HepG2 (cell line): ENCODE results near the gene CPT1A. TPM values are rescaled to one million over a fixed set of nuclear protein-coding genes. Genes with fewer than 3 reads are reported as not detected.

Experiments
- ATAC-seq: fragments of 200-7000 bp; cut with Tn5 transposase; 3 replicates; pipeline ENCODE4 v1.9.1; 2020; ENCODE audit warnings: mild to moderate bottlenecking, moderate library complexity
- BruUV-seq: library from RNA; stranded (reverse); fragments of 400-500 nt; replicated peaks from 2 replicates; lab custom pipeline; 2021; lab: Mats Ljungman, UMichigan
- CTCF ChIA-PET: fragments of 300-600 bp; formaldehyde crosslinking; extraction: SDS; loops from one replicate; lab custom pipeline; 2021; ENCODE audit warnings: low total read pairs, inconsistent platforms, low intra/inter-chr PET ratio; lab: Yijun Ruan, JAX
- POLR2A ChIA-PET: fragments of 350-600 bp; sonication (Branson Sonifier 250); formaldehyde crosslinking; loops from one replicate; lab custom pipeline; 2020; ENCODE audit warnings: antibody characterized with exemption, inconsistent platforms; lab: Yijun Ruan, JAX
- DNase-seq: peaks from one replicate; pipeline ENCODE4 v3.0.0-alpha.2; 2015; ENCODE audit warnings: low spot score
- FAIRE-seq: peaks from 3 replicates; lab custom pipeline; 2011; peaks lifted over from hg19 to GRCh38; lab: Jason Lieb, UNC
- H2AFZ ChIP-seq: one replicate; pipeline ENCODE4 v1.6.1; 2011; ENCODE audit warnings: low read length, inconsistent platforms
- H3K27ac ChIP-seq: fragments of 300-600 bp; 3 replicates; pipeline ENCODE4 v1.8.0; 2011; ENCODE audit warnings: mixed run types, mild to moderate bottlenecking, mixed read lengths, low read length, inconsistent platforms; ENCODE audit not compliant: insufficient read depth; ENCODE audit errors: extremely low read length
- H3K27me3 ChIP-seq, 2 experiments: fragments of 200-600 bp in 1 of 2; 2 replicates in 1 of 2; 3 replicates in 1 of 2; pipeline versions ENCODE4 v1.6.0 to v1.8.0; 2011; ENCODE audit warnings: low read length in 2 of 2, mild to moderate bottlenecking in 2 of 2, moderate library complexity in 2 of 2, inconsistent platforms in 1 of 2; ENCODE audit not compliant: insufficient read depth in 2 of 2, control insufficient read depth in 1 of 2
- H3K36me3 ChIP-seq, 2 experiments: fragments of 200-600 bp in 1 of 2; replicated peaks in 1 of 2; 2 replicates in 1 of 2; 3 replicates in 1 of 2; pipeline versions ENCODE4 v1.5.1 to v1.8.0; 2011; ENCODE audit warnings: low read length in 2 of 2, inconsistent platforms in 1 of 2; ENCODE audit not compliant: insufficient read depth in 2 of 2, control insufficient read depth in 1 of 2
- H3K4me1 ChIP-seq: 2 replicates; pipeline ENCODE4 v1.5.1; 2012; ENCODE audit warnings: low read length, inconsistent platforms; ENCODE audit not compliant: insufficient read depth
- H3K4me2 ChIP-seq: 2 replicates; pipeline ENCODE4 v1.6.0; 2011; ENCODE audit warnings: low read depth, low read length, inconsistent platforms
- H3K4me3 ChIP-seq, 3 experiments: fragments of 200-600 bp in 1 of 3; sonication (generic), shearing (Covaris generic) in 1 of 3; replicated peaks in 1 of 3; 2 replicates each; pipeline ENCODE4 v1.5.1; 2011 to 2016; ENCODE audit warnings: low read length in 3 of 3, inconsistent platforms in 2 of 3, low read depth in 2 of 3, mild to moderate bottlenecking in 2 of 3, control low read depth in 1 of 3, mixed read lengths in 1 of 3; ENCODE audit not compliant: insufficient read depth in 1 of 3
- H3K79me2 ChIP-seq: one replicate; pipeline ENCODE4 v1.6.1; 2011; ENCODE audit warnings: low read length, inconsistent platforms; ENCODE audit not compliant: insufficient read depth
- H3K9ac ChIP-seq: 2 replicates; pipeline ENCODE4 v1.6.0; 2011; ENCODE audit warnings: mild to moderate bottlenecking, low read depth, low read length, inconsistent platforms; ENCODE audit not compliant: insufficient read depth
- H3K9me3 ChIP-seq: 2 replicates; pipeline ENCODE4 v1.5.1; 2012; ENCODE audit warnings: mild to moderate bottlenecking, low read length
- H4K20me1 ChIP-seq: 2 replicates; pipeline ENCODE4 v1.6.0; 2011; ENCODE audit warnings: inconsistent platforms, mild to moderate bottlenecking, low read length, moderate library complexity; ENCODE audit not compliant: insufficient read depth
- ADNP ChIP-seq: sonication (generic); formaldehyde crosslinking; IDR thresholded peaks from 2 replicates; pipeline ENCODE4 v1.4.0; 2020; ENCODE audit warnings: missing genetic modification reagents
- ESRRA ChIP-seq: sonication (generic); formaldehyde crosslinking; IDR thresholded peaks from 2 replicates; pipeline ENCODE4 v1.5.1; 2020; ENCODE audit warnings: mild to moderate bottlenecking, low read depth, missing genetic modification reagents
- ETV6 ChIP-seq: sonication (generic); formaldehyde crosslinking; conservative IDR thresholded peaks from 2 replicates; pipeline ENCODE4 v1.4.0; 2020; ENCODE audit warnings: missing genetic modification reagents
- FOXO1 ChIP-seq: sonication (generic); formaldehyde crosslinking; IDR thresholded peaks from 2 replicates; pipeline ENCODE4 v1.4.0; 2020; ENCODE audit warnings: missing genetic modification reagents
- GTF2F1 ChIP-seq: fragments of 150-350 bp; IDR thresholded peaks from 2 replicates; pipeline ENCODE4 v1.6.1; 2014; ENCODE audit warnings: low read length
- KDM4B ChIP-seq: sonication (generic); formaldehyde crosslinking; IDR thresholded peaks from 2 replicates; pipeline ENCODE4 v1.4.0; 2020; ENCODE audit warnings: missing genetic modification reagents
- KLF6 ChIP-seq: IDR thresholded peaks from 2 replicates; pipeline ENCODE4 v1.8.0; 2016; ENCODE audit warnings: missing biosample characterization, missing genetic modification reagents
- KMT2A ChIP-seq: sonication (generic); formaldehyde crosslinking; IDR thresholded peaks from 2 replicates; pipeline ENCODE4 v1.4.0; 2020; ENCODE audit warnings: missing genetic modification reagents
- MTA3 ChIP-seq: sonication (generic); formaldehyde crosslinking; IDR thresholded peaks from 2 replicates; pipeline ENCODE4 v1.4.0; 2020; ENCODE audit warnings: missing genetic modification reagents
- PHB2 ChIP-seq: fragments of 450-650 bp; IDR thresholded peaks from 2 replicates; pipeline ENCODE4 v1.6.1; 2018; ENCODE audit not compliant: partially characterized antibody
- POGZ ChIP-seq: sonication (generic); formaldehyde crosslinking; IDR thresholded peaks from 2 replicates; pipeline ENCODE4 v1.4.0; 2020; ENCODE audit warnings: mild to moderate bottlenecking, missing genetic modification reagents
- PPARG ChIP-seq: conservative IDR thresholded peaks from 2 replicates; pipeline ENCODE4 v1.6.1; 2016; ENCODE audit warnings: missing biosample characterization, missing genetic modification reagents
- RFX5 ChIP-seq: IDR thresholded peaks from 2 replicates; pipeline ENCODE4 v1.6.1; 2011; ENCODE audit warnings: low read depth, low read length, improper control_type of control experiment
- SIN3A ChIP-seq: IDR thresholded peaks from 2 replicates; pipeline ENCODE4 v1.6.1; 2011; ENCODE audit warnings: low read depth, mild to moderate bottlenecking, control low read depth, low read length, borderline replicate concordance
- TCF7L2 ChIP-seq: IDR thresholded peaks from 2 replicates; pipeline ENCODE4 v1.6.1; 2011; ENCODE audit warnings: mild to moderate bottlenecking, low read depth, low read length, moderate library complexity
- ZNF251 ChIP-seq: sonication (generic); formaldehyde crosslinking; IDR thresholded peaks from 2 replicates; pipeline ENCODE4 v1.9.0; 2021; ENCODE audit warnings: mild to moderate bottlenecking, missing genetic modification reagents
- ZNF350 ChIP-seq: sonication (generic); formaldehyde crosslinking; IDR thresholded peaks from 2 replicates; pipeline ENCODE4 v1.4.0; 2020; ENCODE audit warnings: mild to moderate bottlenecking, low read depth, missing genetic modification reagents, borderline replicate concordance
- ZNF430 ChIP-seq: sonication (generic); formaldehyde crosslinking; IDR thresholded peaks from 2 replicates; pipeline ENCODE4 v1.9.0; 2021; ENCODE audit warnings: mild to moderate bottlenecking, missing genetic modification reagents
- ZNF432 ChIP-seq: sonication (generic); formaldehyde crosslinking; IDR thresholded peaks from 2 replicates; pipeline ENCODE4 v1.5.0; 2020; ENCODE audit warnings: missing genetic modification reagents, mild to moderate bottlenecking, borderline replicate concordance
- ZNF547 ChIP-seq: sonication (generic); formaldehyde crosslinking; IDR thresholded peaks from 2 replicates; pipeline ENCODE4 v1.5.1; 2020; ENCODE audit warnings: mild to moderate bottlenecking, missing genetic modification reagents
- ZNF644 ChIP-seq: IDR thresholded peaks from 2 replicates; pipeline ENCODE4 v1.6.1; 2016; ENCODE audit warnings: low read depth
- ZNF720 ChIP-seq: sonication (generic); formaldehyde crosslinking; IDR thresholded peaks from 2 replicates; pipeline ENCODE4 v1.4.0; 2020; ENCODE audit warnings: missing genetic modification reagents
- ZNF780A ChIP-seq: sonication (generic); formaldehyde crosslinking; IDR thresholded peaks from 2 replicates; pipeline ENCODE4 v1.8.0; 2022; ENCODE audit warnings: mild to moderate bottlenecking, missing genetic modification reagents, moderate library complexity
- WGBS: methylation state at CpG from one replicate; pipeline ENCODE4 v1.1.6; 2017; ENCODE audit warnings: low lambda C conversion rate; 5-methylcytosine and 5-hydroxymethylcytosine counted together
- in situ Hi-C: cut with HindIII; loops from 2 replicates; pipeline ENCODE4 v1.10.0; 2017; ENCODE audit warnings: low pct_unique_long_range_greater_than_20kb; ENCODE audit not compliant: extremely low pct_ligation_motif_present
- intact Hi-C: fragments of 100-400 bp; cut with micrococcal nuclease; formaldehyde crosslinking; loops from one replicate; pipeline ENCODE4 v1.10.0; 2022; ENCODE audit not compliant: unreplicated experiment
- polyA plus RNA-seq, 8 experiments: library from polyadenylated mRNA; depleted of rRNA in 3 of 8; stranded (reverse) in 7 of 8; unstranded in 1 of 8; fragments of >200 nt; fragmentation: Illumina TruSeq in 4 of 8; extraction: Trizol in 4 of 8; gene quantifications; 2 replicates each; pipeline versions ENCODE4 v1.2.1 to v1.2.3, GENCODE V29; 2011 to 2016; ENCODE audit warnings: low read depth in 4 of 8, missing spikeins in 1 of 8, mixed read lengths in 1 of 8; ENCODE audit not compliant: insufficient read depth in 1 of 8
- total RNA-seq, 5 experiments: library from RNA; depleted of rRNA; stranded (reverse); fragments of >200 nt; fragmentation: Illumina TruSeq; extraction: Trizol; gene quantifications; 2 replicates each; pipeline ENCODE4 v1.2.3, GENCODE V29; 2016; ENCODE audit warnings: low read depth in 1 of 5
- TF ChIP-seq, protein P1 (sequence below): sonication (generic); formaldehyde crosslinking; IDR thresholded peaks from 2 replicates; pipeline ENCODE4 v1.9.0; 2021; ENCODE audit warnings: missing genetic modification reagents, borderline replicate concordance
- TF ChIP-seq, protein P2 (sequence below): sonication (generic); formaldehyde crosslinking; IDR thresholded peaks from 2 replicates; pipeline ENCODE4 v1.4.0; 2020; ENCODE audit warnings: missing genetic modification reagents, borderline replicate concordance

Gene CPT1A
- total and polyA plus RNA-seq, 2 of the 13 experiments (the other 11 are each of a cell fraction or from before 2014, with no cell fraction given), result 7.0 to 7.1 TPM

DNA sequence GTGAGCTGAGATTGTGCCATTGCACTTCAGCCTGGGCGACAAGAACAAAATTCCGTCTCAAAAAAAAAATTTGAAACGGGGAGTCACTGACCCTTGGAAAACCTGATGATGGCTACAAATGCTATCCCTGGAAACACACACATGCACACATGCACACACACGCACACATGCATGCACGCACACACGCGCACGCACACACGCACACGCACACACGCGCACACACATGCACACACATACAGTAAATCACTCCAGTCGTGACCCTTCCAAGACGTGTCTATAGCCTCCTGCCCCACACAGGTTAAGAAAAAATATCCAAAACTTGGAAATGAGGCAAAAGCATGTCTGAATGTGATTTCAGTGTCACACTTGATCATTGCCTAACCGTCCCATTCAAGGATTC is 6.7 kb upstream of the CPT1A start (continued):
- no peak for TF ChIP-seq ZNF350 (CRISPR knock-in tag)
- TF ChIP-seq, protein P1, sequence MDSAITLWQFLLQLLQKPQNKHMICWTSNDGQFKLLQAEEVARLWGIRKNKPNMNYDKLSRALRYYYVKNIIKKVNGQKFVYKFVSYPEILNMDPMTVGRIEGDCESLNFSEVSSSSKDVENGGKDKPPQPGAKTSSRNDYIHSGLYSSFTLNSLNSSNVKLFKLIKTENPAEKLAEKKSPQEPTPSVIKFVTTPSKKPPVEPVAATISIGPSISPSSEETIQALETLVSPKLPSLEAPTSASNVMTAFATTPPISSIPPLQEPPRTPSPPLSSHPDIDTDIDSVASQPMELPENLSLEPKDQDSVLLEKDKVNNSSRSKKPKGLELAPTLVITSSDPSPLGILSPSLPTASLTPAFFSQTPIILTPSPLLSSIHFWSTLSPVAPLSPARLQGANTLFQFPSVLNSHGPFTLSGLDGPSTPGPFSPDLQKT (CRISPR knock-in tag), result no peak
- TF ChIP-seq KMT2A, result no peak
- TF ChIP-seq GTF2F1, result no peak
- no peak for TF ChIP-seq ZNF644
- no peak for TF ChIP-seq ZNF720
- TF ChIP-seq FOXO1 (CRISPR knock-in tag), result no peak
- TF ChIP-seq SIN3A, result no peak

DNA sequence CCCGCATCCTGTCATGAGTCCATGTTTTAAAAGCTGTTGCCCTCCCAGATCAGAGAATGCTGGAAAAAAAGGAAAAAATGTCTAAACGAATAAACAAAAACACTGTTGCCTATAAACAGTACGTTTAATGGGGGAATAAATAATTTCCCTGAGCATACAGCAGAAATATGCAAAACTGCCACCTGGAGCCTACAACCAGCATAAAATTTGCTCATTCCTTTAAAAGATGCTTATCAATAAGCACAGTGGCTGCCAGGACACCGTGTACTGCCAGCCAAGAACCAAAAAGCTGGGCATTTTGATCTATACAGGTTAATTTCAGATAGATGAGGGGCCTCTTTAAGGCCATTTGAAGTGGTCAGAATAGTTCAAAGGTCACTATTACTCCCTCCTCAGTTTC is 5.7 kb upstream of the CPT1A start:
- H4K20me1 ChIP-seq, result no peaks in the 10 kb centered on the region
- no peak for DNase-seq
- no peaks in the 10 kb centered on the region for H3K36me3 ChIP-seq
- 40% methylated on average over 4 of the region's 4 CpGs for WGBS
- H3K27ac ChIP-seq, result no peak overlapping the region
- H3K4me3 ChIP-seq, result no peak overlapping the region
- in situ Hi-C loops, result no loop called here
- POLR2A ChIA-PET, result no interaction called here
- H3K79me2 ChIP-seq, result no peaks in the 10 kb centered on the region
- no TSS peak for BruUV-seq
- H2AFZ ChIP-seq, result no peak overlapping the region
- no peak for ATAC-seq
- FAIRE-seq, result no peak
- peaks cover 0 to 3% of the 10 kb centered on the region in 2 experiments; a peak in 1 of 5 replicates for H3K27me3 ChIP-seq
- intact Hi-C loops, result no loop called here
- peaks cover 71% of the 10 kb centered on the region for H3K4me1 ChIP-seq
- CTCF ChIA-PET, result no interaction called here
- no peak overlapping the region for H3K4me2 ChIP-seq
- no peaks in the 10 kb centered on the region for H3K9me3 ChIP-seq
- H3K9ac ChIP-seq, result no peak overlapping the region
- no peak for TF ChIP-seq TCF7L2
- no peak for TF ChIP-seq POGZ
- TF ChIP-seq ETV6 (CRISPR knock-in tag), result no peak
- TF ChIP-seq, protein P2, sequence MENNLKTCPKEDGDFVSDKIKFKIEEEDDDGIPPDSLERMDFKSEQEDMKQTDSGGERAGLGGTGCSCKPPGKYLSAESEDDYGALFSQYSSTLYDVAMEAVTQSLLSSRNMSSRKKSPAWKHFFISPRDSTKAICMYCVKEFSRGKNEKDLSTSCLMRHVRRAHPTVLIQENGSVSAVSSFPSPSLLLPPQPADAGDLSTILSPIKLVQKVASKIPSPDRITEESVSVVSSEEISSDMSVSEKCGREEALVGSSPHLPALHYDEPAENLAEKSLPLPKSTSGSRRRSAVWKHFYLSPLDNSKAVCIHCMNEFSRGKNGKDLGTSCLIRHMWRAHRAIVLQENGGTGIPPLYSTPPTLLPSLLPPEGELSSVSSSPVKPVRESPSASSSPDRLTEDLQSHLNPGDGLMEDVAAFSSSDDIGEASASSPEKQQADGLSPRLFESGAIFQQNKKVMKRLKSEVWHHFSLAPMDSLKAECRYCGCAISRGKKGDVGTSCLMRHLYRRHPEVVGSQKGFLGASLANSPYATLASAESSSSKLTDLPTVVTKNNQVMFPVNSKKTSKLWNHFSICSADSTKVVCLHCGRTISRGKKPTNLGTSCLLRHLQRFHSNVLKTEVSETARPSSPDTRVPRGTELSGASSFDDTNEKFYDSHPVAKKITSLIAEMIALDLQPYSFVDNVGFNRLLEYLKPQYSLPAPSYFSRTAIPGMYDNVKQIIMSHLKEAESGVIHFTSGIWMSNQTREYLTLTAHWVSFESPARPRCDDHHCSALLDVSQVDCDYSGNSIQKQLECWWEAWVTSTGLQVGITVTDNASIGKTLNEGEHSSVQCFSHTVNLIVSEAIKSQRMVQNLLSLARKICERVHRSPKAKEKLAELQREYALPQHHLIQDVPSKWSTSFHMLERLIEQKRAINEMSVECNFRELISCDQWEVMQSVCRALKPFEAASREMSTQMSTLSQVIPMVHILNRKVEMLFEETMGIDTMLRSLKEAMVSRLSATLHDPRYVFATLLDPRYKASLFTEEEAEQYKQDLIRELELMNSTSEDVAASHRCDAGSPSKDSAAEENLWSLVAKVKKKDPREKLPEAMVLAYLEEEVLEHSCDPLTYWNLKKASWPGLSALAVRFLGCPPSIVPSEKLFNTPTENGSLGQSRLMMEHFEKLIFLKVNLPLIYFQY (CRISPR knock-in tag), result no peak
- TF ChIP-seq ZNF780A (CRISPR knock-in tag), result no peak
- TF ChIP-seq KLF6 (CRISPR knock-in tag), result no peak
- TF ChIP-seq ZNF430 (CRISPR knock-in tag), result no peak
- TF ChIP-seq RFX5, result no peak
- no peak for TF ChIP-seq ADNP
- TF ChIP-seq PHB2, result no peak
- no peak for TF ChIP-seq MTA3 (CRISPR knock-in tag)
- no peak for TF ChIP-seq ZNF251 (CRISPR knock-in tag)
- TF ChIP-seq ESRRA (CRISPR knock-in tag), result no peak
- TF ChIP-seq ZNF432, result no peak
- TF ChIP-seq ZNF547 (CRISPR knock-in tag), result no peak
- no peak for TF ChIP-seq PPARG (CRISPR knock-in tag)
- TF ChIP-seq KDM4B (CRISPR knock-in tag), result no peak
